Stimulated activated CD4-positive, alpha-beta T cell treated with anti-CD3 and anti-CD28 coated beads, Interleukin-2, amount 100 ng/mL, for 24 hours (primary cell): ENCODE measurements around the gene APC2.
"Not testable (repeated sequence)": the region's sequence is repeated elsewhere in the genome, so short reads cannot be mapped to it uniquely, and the experiment has no call there.

ENCODE experiments used
- DNase-seq, 2 donors: peaks; one replicate each; pipeline ENCODE4 v3.0.0-alpha.2; 2020

APC2 gene

GRCh38 chr19:1514986-1515721, 65.2 kb downstream of the APC2 start:
- no peak for DNase-seq

- no peak for DNase-seq
Observed at GRCh38 chr19:1516395-1516753, 66.5 kb downstream of the APC2 start.

GRCh38 chr19:1518471-1518870, 68.5 kb downstream of the APC2 start:
- DNase-seq = no peak

GRCh38 chr19:1519802-1520201, 69.9 kb downstream of the APC2 start:
- not testable (repeated sequence) for DNase-seq

DNA sequence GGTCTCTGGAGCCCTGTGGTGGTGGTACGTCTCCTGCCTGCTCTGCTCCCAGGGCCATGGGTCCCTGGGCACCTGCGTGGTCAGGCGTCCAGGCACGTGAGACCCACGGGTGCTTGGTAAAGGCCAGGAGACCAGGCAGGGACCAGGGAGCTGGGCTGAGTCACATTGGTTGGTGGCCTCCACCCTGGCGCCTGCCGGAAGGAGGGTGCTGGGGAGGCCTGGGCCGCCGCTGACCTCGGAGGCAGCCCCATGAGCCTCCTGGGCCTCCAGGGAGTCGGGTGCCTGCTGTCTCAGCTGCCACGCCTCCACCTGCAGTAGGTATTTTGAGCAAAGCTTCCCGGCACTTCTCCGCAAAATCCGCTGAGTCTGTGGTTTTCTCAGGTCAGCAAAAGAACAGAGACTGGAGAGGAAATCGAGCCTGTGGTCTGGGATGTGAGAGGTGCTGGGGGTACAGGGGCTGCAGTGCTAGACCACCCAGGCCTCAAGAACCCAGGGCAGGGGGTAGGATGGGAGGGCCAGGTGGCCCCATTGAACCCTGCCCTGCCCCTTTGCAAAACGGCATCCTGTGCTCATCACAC, 70.4 kb downstream of the APC2 start:
- no peak for DNase-seq

GRCh38 chr19:1521636-1522035, 71.7 kb downstream of the APC2 start:
- no peak for DNase-seq

DNA sequence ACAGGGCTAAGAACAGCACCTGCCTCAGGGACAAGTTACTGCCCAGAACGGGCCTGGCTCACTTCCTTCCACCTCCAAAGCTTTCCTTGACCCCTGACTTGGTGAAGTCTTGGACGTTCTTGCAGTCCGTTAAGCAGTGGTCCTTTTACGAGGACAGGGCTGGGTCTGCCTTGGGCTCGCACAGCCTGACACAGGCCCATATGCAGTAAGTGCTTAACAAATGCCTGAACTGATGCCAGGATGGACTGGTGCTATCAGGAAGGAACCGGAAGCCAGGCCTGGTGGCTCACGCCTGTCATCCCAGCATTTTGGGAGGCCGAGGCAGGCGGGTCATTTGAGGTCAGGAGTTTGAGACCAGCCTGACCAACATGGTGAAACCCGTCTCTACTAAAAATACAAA, 72.1 kb downstream of the APC2 start:
- DNase-seq = no peak

DNA sequence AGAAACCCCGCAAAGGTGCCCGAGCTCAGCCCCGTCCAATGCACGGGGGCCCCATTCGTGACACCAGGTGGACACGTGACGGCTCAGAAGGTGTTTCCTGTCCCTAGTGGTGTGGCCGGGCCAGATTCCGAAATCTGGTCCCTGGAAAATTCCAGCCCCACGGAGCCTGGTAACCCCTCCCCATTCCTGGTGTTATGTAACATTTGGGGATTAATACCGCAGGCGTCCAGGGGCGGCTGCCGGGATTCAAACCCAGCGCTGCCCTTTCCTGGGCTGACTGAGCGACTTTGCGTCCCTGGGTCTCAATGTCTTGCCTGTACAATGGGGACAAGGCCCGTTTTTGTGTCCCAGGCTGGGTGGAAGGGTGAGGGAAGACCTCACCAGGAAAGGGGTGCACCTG, 72.9 kb downstream of the APC2 start:
- no peak for DNase-seq
